SK-N-SH treated with all-trans-retinoic acid at 6 μM for 48 hours (cell line): ENCODE measurements around the gene CCDC137.

Experiments
- ATAC-seq: fragments of 200-7000 bp; cut with Tn5 transposase; 3 replicates; pipeline ENCODE4 v1.9.1; 2020; ENCODE audit warnings: mild to moderate bottlenecking, moderate library complexity
- ARNTL ChIP-seq: fragments of 450-650 bp; formaldehyde crosslinking; IDR thresholded peaks from 2 replicates; pipeline ENCODE4 v1.5.0; 2020; ENCODE audit warnings: low read depth, mild to moderate bottlenecking, moderate library complexity, borderline replicate concordance
- BACH2 ChIP-seq: fragments of 250-450 bp; sonication (Bioruptor Pico); IDR thresholded peaks from 2 replicates; pipeline ENCODE4 v1.9.0; 2021; ENCODE audit warnings: mild to moderate bottlenecking, borderline replicate concordance
- CREB5 ChIP-seq: fragments of 250-450 bp; sonication (Bioruptor Pico); IDR thresholded peaks from 2 replicates; pipeline ENCODE4 v1.5.1; 2020; ENCODE audit warnings: low read depth, mild to moderate bottlenecking, moderate library complexity
- CSDC2 ChIP-seq: fragments of 250-450 bp; sonication (Bioruptor Pico); IDR thresholded peaks from 2 replicates; pipeline ENCODE4 v1.5.0; 2020; ENCODE audit warnings: mild to moderate bottlenecking, moderate library complexity
- CSRNP3 ChIP-seq: fragments of 250-450 bp; sonication (Bioruptor Pico); IDR thresholded peaks from 2 replicates; pipeline ENCODE4 v1.5.1; 2021; ENCODE audit warnings: mild to moderate bottlenecking, moderate library complexity
- ESRRG ChIP-seq: fragments of 250-450 bp; sonication (Bioruptor Pico); IDR thresholded peaks from 2 replicates; pipeline ENCODE4 v1.6.1; 2021; ENCODE audit warnings: mild to moderate bottlenecking
- GLIS3 ChIP-seq: fragments of 250-450 bp; sonication (Bioruptor Pico); IDR thresholded peaks from 2 replicates; pipeline ENCODE4 v1.5.0; 2020; ENCODE audit warnings: mild to moderate bottlenecking, moderate library complexity
- ISL1 ChIP-seq: fragments of 250-450 bp; sonication (Bioruptor Pico); IDR thresholded peaks from 2 replicates; pipeline ENCODE4 v2.1.2; 2022; ENCODE audit warnings: mild to moderate bottlenecking, moderate library complexity
- OSR1 ChIP-seq: fragments of 250-450 bp; sonication (Bioruptor Pico); IDR thresholded peaks from 2 replicates; pipeline ENCODE4 v1.8.0; 2022; ENCODE audit warnings: moderate library complexity, mild to moderate bottlenecking, inconsistent platforms
- PATZ1 ChIP-seq: fragments of 250-450 bp; sonication (Bioruptor Pico); IDR thresholded peaks from 2 replicates; pipeline ENCODE4 v1.8.0; 2020; ENCODE audit warnings: mild to moderate bottlenecking, moderate library complexity, borderline replicate concordance
- PPARA ChIP-seq: fragments of 250-450 bp; sonication (Bioruptor Pico); IDR thresholded peaks from 2 replicates; pipeline ENCODE4 v1.5.0; 2020; ENCODE audit warnings: mild to moderate bottlenecking, borderline replicate concordance
- SNAI2 ChIP-seq: fragments of 250-450 bp; sonication (Bioruptor Pico); IDR thresholded peaks from 2 replicates; pipeline ENCODE4 v1.5.0; 2020; ENCODE audit warnings: mild to moderate bottlenecking, moderate library complexity
- TCF4 ChIP-seq: fragments of 250-450 bp; sonication (Bioruptor Pico); IDR thresholded peaks from 2 replicates; pipeline ENCODE4 v1.8.0; 2021; ENCODE audit warnings: mild to moderate bottlenecking, moderate library complexity, borderline replicate concordance
- TSHZ2 ChIP-seq: fragments of 250-450 bp; sonication (Bioruptor Pico); IDR thresholded peaks from 2 replicates; pipeline ENCODE4 v1.5.0; 2020; ENCODE audit warnings: mild to moderate bottlenecking, moderate library complexity
- ZC3H10 ChIP-seq: fragments of 250-450 bp; sonication (Bioruptor Pico); IDR thresholded peaks from 2 replicates; pipeline ENCODE4 v1.5.1; 2021; ENCODE audit warnings: mild to moderate bottlenecking, moderate library complexity
- ZFP3 ChIP-seq: fragments of 250-450 bp; sonication (Bioruptor Pico); IDR thresholded peaks from 2 replicates; pipeline ENCODE4 v1.5.0; 2020; ENCODE audit warnings: mild to moderate bottlenecking, moderate library complexity
- ZFP30 ChIP-seq: fragments of 450-650 bp; formaldehyde crosslinking; IDR thresholded peaks from 2 replicates; pipeline ENCODE4 v1.5.0; 2022; ENCODE audit warnings: mild to moderate bottlenecking, moderate library complexity
- ZNF565 ChIP-seq: fragments of 450-650 bp; formaldehyde crosslinking; conservative IDR thresholded peaks from 2 replicates; pipeline ENCODE4 v1.5.0; 2020; ENCODE audit warnings: low read depth, mild to moderate bottlenecking, moderate library complexity
- ZNF70 ChIP-seq: fragments of 450-650 bp; formaldehyde crosslinking; IDR thresholded peaks from 2 replicates; pipeline ENCODE4 v1.5.0; 2020; ENCODE audit warnings: mild to moderate bottlenecking, moderate library complexity
- ZNF8 ChIP-seq: fragments of 450-650 bp; formaldehyde crosslinking; IDR thresholded peaks from 2 replicates; pipeline ENCODE4 v1.5.0; 2020; ENCODE audit warnings: mild to moderate bottlenecking, moderate library complexity

The CCDC137 gene

GRCh38 chr17:81630274-81630673 lies 36.3 kb upstream of the CCDC137 start:
- no peak for TF ChIP-seq PATZ1 (CRISPR knock-in tag)
- TF ChIP-seq SNAI2 = no peak
- no peak for TF ChIP-seq ZNF565 (CRISPR knock-in tag)
- no peak for TF ChIP-seq OSR1 (CRISPR knock-in tag)
- TF ChIP-seq ESRRG (CRISPR knock-in tag) = no peak
- TF ChIP-seq ZNF8 (CRISPR knock-in tag) = no peak
- TF ChIP-seq PPARA (CRISPR knock-in tag) = no peak
- no peak for TF ChIP-seq ARNTL (CRISPR knock-in tag)
- no peak for TF ChIP-seq ZNF70 (CRISPR knock-in tag)
- no peak for TF ChIP-seq CSDC2
- TF ChIP-seq ISL1 (CRISPR knock-in tag) = no peak
- no peak for TF ChIP-seq ZFP3
- TF ChIP-seq ZC3H10 (CRISPR knock-in tag) = no peak
- no peak for TF ChIP-seq TCF4 (CRISPR knock-in tag)
- no peak for ATAC-seq

- ATAC-seq = no peak
Measured at GRCh38 chr17:81631482-81631881, 35.1 kb upstream of the CCDC137 start.

More at GRCh38 chr17:81631482-81631881, 35.1 kb upstream of the CCDC137 start:
- no peak for TF ChIP-seq TSHZ2 (CRISPR knock-in tag)
- no peak for TF ChIP-seq OSR1 (CRISPR knock-in tag)
- TF ChIP-seq SNAI2 = no peak
- TF ChIP-seq ZNF70 (CRISPR knock-in tag) = no peak
- TF ChIP-seq ESRRG (CRISPR knock-in tag) = no peak
- no peak for TF ChIP-seq ZFP3
- TF ChIP-seq ZNF8 (CRISPR knock-in tag) = no peak
- no peak for TF ChIP-seq CSRNP3 (CRISPR knock-in tag)
- TF ChIP-seq BACH2 = no peak
- no peak for TF ChIP-seq PPARA (CRISPR knock-in tag)
- no peak for TF ChIP-seq GLIS3
- no peak for TF ChIP-seq ZC3H10 (CRISPR knock-in tag)
- TF ChIP-seq CREB5 = no peak
- TF ChIP-seq ZFP30 (CRISPR knock-in tag) = no peak
- TF ChIP-seq TCF4 (CRISPR knock-in tag) = no peak
